Erythroblast (primary cell): ENCODE data around the gene PITX2.

Experiments used
- GATA1 ChIP-seq: IDR thresholded peaks from 2 replicates; pipeline ENCODE4 v1.6.1; 2011; ENCODE audit warnings: low read depth, mild to moderate bottlenecking, control low read depth, low read length, moderate library complexity
- POLR2A ChIP-seq: IDR thresholded peaks from 2 replicates; pipeline ENCODE4 v1.6.1; 2011; ENCODE audit warnings: mild to moderate bottlenecking, low read length

DNA sequence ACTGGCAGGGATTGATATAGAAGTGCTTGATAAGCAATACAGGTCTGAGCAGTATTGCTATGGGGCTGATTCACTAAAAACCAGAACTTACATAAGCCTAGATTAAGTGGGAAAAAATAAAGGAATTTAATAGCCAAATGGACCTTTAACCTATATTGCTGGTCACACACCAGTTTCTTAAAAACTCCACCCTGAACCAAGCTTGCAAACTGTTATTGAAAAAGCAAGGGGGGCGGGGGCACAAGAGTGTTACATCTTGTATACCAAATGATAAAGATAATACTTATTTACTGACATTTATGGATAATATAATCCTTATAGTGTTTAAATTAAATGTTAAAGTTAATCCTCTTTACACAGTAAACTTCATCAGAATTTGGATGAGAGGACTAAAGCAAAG lies 40.3 kb upstream of the PITX2 start:
- TF ChIP-seq POLR2A, result no peak
- TF ChIP-seq GATA1, result no peak
